Trophoblast cell (in vitro differentiated cells and primary cell): ENCODE data around the gene CDS1.
A peak's percentile ranks its signal among the peaks of the same experiment; 100 is the strongest.

Experiments
- DNase-seq, 2 donors: peaks; one replicate each; pipeline ENCODE4 v3.0.0-alpha.2; 2016
- H2AFZ ChIP-seq: 2 replicates; pipeline ENCODE4 v1.6.1; 2013; ENCODE audit warnings: low read length, moderate library complexity, mild to moderate bottlenecking; ENCODE audit not compliant: insufficient read depth, poor library complexity
- H2AK5ac ChIP-seq: 2 replicates; pipeline ENCODE4 v1.6.1; 2013; ENCODE audit warnings: mild to moderate bottlenecking, low read length
- H2BK120ac ChIP-seq: 2 replicates; pipeline ENCODE4 v1.6.1; 2013; ENCODE audit warnings: low read length, mild to moderate bottlenecking, moderate library complexity; ENCODE audit not compliant: insufficient read depth, poor library complexity
- H2BK12ac ChIP-seq: 2 replicates; pipeline ENCODE4 v1.6.1; 2013; ENCODE audit warnings: mild to moderate bottlenecking, low read length, moderate library complexity
- H2BK5ac ChIP-seq: 2 replicates; pipeline ENCODE4 v1.6.1; 2013; ENCODE audit warnings: low read length, low read depth, moderate library complexity, mild to moderate bottlenecking; ENCODE audit not compliant: poor library complexity
- H3K14ac ChIP-seq: 2 replicates; pipeline ENCODE4 v1.6.1; 2013; ENCODE audit warnings: mild to moderate bottlenecking, low read length
- H3K18ac ChIP-seq: 2 replicates; pipeline ENCODE4 v1.6.1; 2013; ENCODE audit warnings: mild to moderate bottlenecking, low read length
- H3K23ac ChIP-seq: 2 replicates; pipeline ENCODE4 v1.6.1; 2013; ENCODE audit warnings: low read length
- H3K27ac ChIP-seq: 2 replicates; pipeline ENCODE4 v1.5.1; 2013; ENCODE audit warnings: low read depth, mild to moderate bottlenecking, inconsistent platforms, low read length, moderate library complexity
- H3K27me3 ChIP-seq: 2 replicates; pipeline ENCODE4 v1.6.1; 2013; ENCODE audit warnings: inconsistent platforms, mild to moderate bottlenecking, low read length, moderate library complexity; ENCODE audit not compliant: insufficient read depth
- H3K36me3 ChIP-seq, 2 experiments: 1 replicate in 1 of 2; 2 replicates in 1 of 2; pipeline ENCODE4 v1.6.1; 2013; ENCODE audit warnings: low read length in 2 of 2, mild to moderate bottlenecking in 2 of 2, moderate library complexity in 1 of 2; ENCODE audit not compliant: insufficient read depth in 2 of 2, control insufficient read depth in 1 of 2
- H3K4ac ChIP-seq: 2 replicates; pipeline ENCODE4 v1.6.1; 2013; ENCODE audit warnings: low read depth, mild to moderate bottlenecking, low read length, moderate library complexity
- H3K4me1 ChIP-seq, 2 experiments: 1 replicate in 1 of 2; 2 replicates in 1 of 2; pipeline ENCODE4 v1.6.1; 2013; ENCODE audit warnings: low read length in 2 of 2, mild to moderate bottlenecking in 2 of 2, moderate library complexity in 1 of 2; ENCODE audit not compliant: insufficient read depth in 2 of 2, control insufficient read depth in 1 of 2
- H3K4me2 ChIP-seq: 2 replicates; pipeline ENCODE4 v1.6.1; 2013; ENCODE audit warnings: inconsistent platforms, mild to moderate bottlenecking, low read length, moderate library complexity
- H3K4me3 ChIP-seq: 2 replicates; pipeline ENCODE4 v1.5.1; 2013; ENCODE audit warnings: mild to moderate bottlenecking, low read depth, low read length, inconsistent platforms
- H3K79me1 ChIP-seq: one replicate; pipeline ENCODE4 v1.6.1; 2013; ENCODE audit warnings: low read length
- H3K79me2 ChIP-seq: 2 replicates; pipeline ENCODE4 v1.6.1; 2013; ENCODE audit warnings: low read length, mild to moderate bottlenecking; ENCODE audit not compliant: control insufficient read depth, insufficient read depth, poor library complexity
- H3K9ac ChIP-seq: 2 replicates; pipeline ENCODE4 v1.6.1; 2013; ENCODE audit warnings: mild to moderate bottlenecking, low read length
- H3K9me3 ChIP-seq: 2 replicates; pipeline ENCODE4 v1.6.1; 2013; ENCODE audit warnings: low read depth, mild to moderate bottlenecking, control low read depth, inconsistent platforms, low read length; ENCODE audit not compliant: insufficient read depth
- H4K12ac ChIP-seq: 2 replicates; pipeline ENCODE4 v1.6.1; 2013; ENCODE audit warnings: low read depth, mild to moderate bottlenecking, low read length, moderate library complexity
- H4K8ac ChIP-seq: 2 replicates; pipeline ENCODE4 v1.6.1; 2013; ENCODE audit warnings: low read depth, mild to moderate bottlenecking, low read length, moderate library complexity
- H4K91ac ChIP-seq: one replicate; pipeline ENCODE4 v1.6.1; 2013; ENCODE audit warnings: low read depth, mild to moderate bottlenecking, low read length, moderate library complexity
- WGBS: extraction: QIAGEN DNeasy Blood & Tissue Kit; methylation state at CpG from one replicate; pipeline ENCODE4 v1.1.7; 2013; ENCODE audit warnings: missing lambda C conversion rate; ENCODE audit not compliant: insufficient read length, insufficient coverage; ENCODE audit errors: extremely low coverage; 5-methylcytosine and 5-hydroxymethylcytosine counted together

CDS1 gene

DNA sequence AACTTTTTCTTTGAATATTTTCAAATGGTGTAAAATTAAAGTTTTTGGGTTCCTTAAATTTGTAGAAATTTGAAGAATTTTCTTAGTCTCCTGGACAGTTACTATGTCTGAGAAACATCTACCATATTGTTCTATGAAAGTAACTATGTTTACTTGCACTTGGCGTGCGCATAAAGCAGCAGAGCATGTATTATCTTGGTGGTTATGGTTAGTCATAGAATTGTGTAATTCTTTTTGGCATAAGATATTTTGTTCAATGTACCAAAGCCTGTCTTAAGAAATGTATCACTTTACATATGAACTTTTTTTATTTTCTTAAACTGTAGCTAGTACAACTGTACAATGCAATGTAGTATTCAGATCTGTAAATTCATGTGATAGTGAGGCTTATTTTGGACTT lies 49.2 kb downstream of the CDS1 start:
- Histone ChIP-seq H3K9me3 (no peaks in the 10 kb centered on the region), H4K91ac (no peak overlapping the region), H3K27ac (no peak overlapping the region), H2BK120ac (no peak overlapping the region), H3K18ac (no peak overlapping the region), H4K12ac (no peak overlapping the region), H3K9ac (no peak overlapping the region), H2AFZ (no peak overlapping the region), H3K79me1 (no peaks in the 10 kb centered on the region), H3K4me2 (no peak overlapping the region), H2BK5ac (no peak overlapping the region), H2BK12ac (no peak overlapping the region), H2AK5ac (no peak overlapping the region), H3K27me3 (no peaks in the 10 kb centered on the region), H3K79me2 (no peaks in the 10 kb centered on the region), H3K23ac (no peak overlapping the region), H4K8ac (no peak overlapping the region), H3K4me3 (no peak overlapping the region), H3K4ac (no peak overlapping the region), H3K36me3 (peaks cover 0 to 11% of the 10 kb centered on the region in 2 experiments), H3K14ac (no peak overlapping the region), H3K4me1 (no peaks in the 10 kb centered on the region)
- DNase-seq, result no peak
- no CpG with 5 or more reads among the region's 2 CpGs for WGBS

DNA sequence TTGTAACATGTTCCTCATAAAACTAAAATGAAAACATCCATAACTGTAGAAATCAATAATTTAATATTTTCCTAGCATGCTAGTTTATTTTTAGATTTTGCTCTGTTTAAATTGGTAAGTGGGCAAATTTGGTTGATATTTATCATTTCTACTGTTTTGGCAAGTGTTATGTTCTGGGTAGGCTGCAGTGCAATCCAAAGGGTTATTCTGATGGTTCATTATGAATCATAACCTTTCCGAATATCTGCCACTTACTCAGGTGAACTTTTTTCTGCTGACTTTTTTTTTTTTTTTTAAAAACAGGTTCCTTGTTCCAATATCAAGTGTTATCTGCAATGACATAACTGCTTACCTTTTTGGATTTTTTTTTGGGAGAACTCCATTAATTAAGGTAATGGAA lies 52.0 kb downstream of the CDS1 start:
- no peak overlapping the region for H2BK120ac ChIP-seq
- no CpG with 5 or more reads among the region's 1 CpG for WGBS
- no peak overlapping the region for H2BK12ac ChIP-seq
- peaks cover 2 to 9% of the 10 kb centered on the region in 2 experiments for H3K36me3 ChIP-seq
- H4K91ac ChIP-seq, result no peak overlapping the region
- no peak overlapping the region for H3K4ac ChIP-seq
- H3K9ac ChIP-seq, result no peak overlapping the region
- H3K4me1 ChIP-seq, result no peaks in the 10 kb centered on the region
- no peaks in the 10 kb centered on the region for H3K27me3 ChIP-seq
- H4K8ac ChIP-seq, result no peak overlapping the region
- no peaks in the 10 kb centered on the region for H3K79me1 ChIP-seq
- no peak overlapping the region for H3K14ac ChIP-seq
- no peak overlapping the region for H2AK5ac ChIP-seq
- no peak overlapping the region for H3K27ac ChIP-seq
- H4K12ac ChIP-seq, result no peak overlapping the region
- H3K18ac ChIP-seq, result no peak overlapping the region
- H2AFZ ChIP-seq, result no peak overlapping the region
- H3K9me3 ChIP-seq, result no peaks in the 10 kb centered on the region
- H3K79me2 ChIP-seq, result no peaks in the 10 kb centered on the region
- H3K4me3 ChIP-seq, result no peak overlapping the region
- no peak for DNase-seq
- no peak overlapping the region for H3K23ac ChIP-seq
- H2BK5ac ChIP-seq, result no peak overlapping the region
- H3K4me2 ChIP-seq, result no peak overlapping the region

DNA sequence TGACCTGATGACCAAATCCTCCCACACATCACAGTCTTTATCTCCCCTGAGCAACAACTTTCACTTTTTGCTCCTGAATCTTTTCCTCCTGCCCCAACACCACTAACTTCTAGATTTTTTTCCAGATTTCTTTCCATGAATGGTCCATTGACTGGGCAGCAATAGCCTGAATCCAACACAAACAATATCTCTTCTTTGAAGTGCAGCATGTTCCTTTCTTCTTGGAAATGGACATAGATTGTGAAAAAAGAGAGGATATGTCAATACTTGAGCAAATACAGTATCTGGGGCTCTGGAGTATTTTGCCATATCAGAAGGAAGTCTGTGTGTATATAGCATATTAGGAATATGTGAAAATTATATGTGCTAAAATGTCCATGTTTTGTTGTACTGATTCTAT lies 55.2 kb downstream of the CDS1 start:
- Histone ChIP-seq H2BK12ac (no peak overlapping the region), H3K9me3 (no peaks in the 10 kb centered on the region), H3K23ac (no peak overlapping the region), H2BK5ac (no peak overlapping the region), H4K12ac (no peak overlapping the region), H3K36me3 (peaks cover 6 to 12% of the 10 kb centered on the region in 2 experiments), H2BK120ac (no peak overlapping the region), H3K9ac (no peak overlapping the region), H3K79me1 (no peaks in the 10 kb centered on the region), H3K27ac (no peak overlapping the region), H3K4ac (no peak overlapping the region), H3K18ac (no peak overlapping the region), H3K4me3 (no peak overlapping the region), H3K4me2 (no peak overlapping the region), H3K79me2 (no peaks in the 10 kb centered on the region), H3K4me1 (no peaks in the 10 kb centered on the region), H3K14ac (no peak overlapping the region), H2AFZ (no peak overlapping the region), H4K91ac (no peak overlapping the region), H3K27me3 (no peaks in the 10 kb centered on the region), H2AK5ac (no peak overlapping the region), H4K8ac (no peak overlapping the region)
- no peak for DNase-seq

DNA sequence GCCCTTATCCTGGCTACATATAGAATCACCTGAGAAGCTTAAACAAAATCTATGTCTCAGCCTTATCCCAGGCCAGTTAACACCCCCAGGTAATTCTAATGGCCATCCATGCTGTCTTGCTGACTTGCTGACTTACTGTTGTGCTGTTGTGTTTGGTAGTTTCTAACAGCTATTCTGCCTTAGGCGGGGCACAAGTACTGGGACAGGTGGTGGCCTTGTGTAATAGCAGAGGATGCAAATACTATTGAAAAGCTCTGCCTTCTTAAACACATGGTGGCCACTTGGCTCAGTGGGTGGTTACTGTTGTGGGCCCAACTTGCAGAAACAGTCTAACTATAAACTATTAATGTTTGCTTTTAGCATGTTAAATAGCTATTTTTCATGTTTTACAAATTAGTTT lies 56.2 kb downstream of the CDS1 start:
- Histone ChIP-seq H2BK120ac (no peak overlapping the region), H3K79me2 (no peaks in the 10 kb centered on the region), H3K9ac (no peak overlapping the region), H3K27ac (no peak overlapping the region), H3K4me2 (no peak overlapping the region), H3K14ac (no peak overlapping the region), H3K36me3 (peaks cover 12% of the 10 kb centered on the region in 2 experiments), H4K91ac (no peak overlapping the region), H3K23ac (no peak overlapping the region), H3K4me3 (no peak overlapping the region), H4K8ac (no peak overlapping the region), H3K4ac (no peak overlapping the region), H2BK5ac (no peak overlapping the region), H3K27me3 (no peaks in the 10 kb centered on the region), H2AFZ (no peak overlapping the region), H2AK5ac (no peak overlapping the region), H3K18ac (no peak overlapping the region), H4K12ac (no peak overlapping the region), H2BK12ac (no peak overlapping the region), H3K79me1 (no peaks in the 10 kb centered on the region), H3K9me3 (no peaks in the 10 kb centered on the region), H3K4me1 (no peaks in the 10 kb centered on the region)
- DNase-seq, result peak in 1 of 2 donors; percentile 19
- WGBS, result no CpG with 5 or more reads among the region's 1 CpG
